Stimulated activated CD8-positive, alpha-beta memory T cell treated with anti-CD3 and anti-CD28 coated beads, Interleukin-7, amount 100 ng/mL, for 48 hours (primary cell): ENCODE measurements around the gene ASNS.

Experiments used
- DNase-seq, 2 donors: peaks; one replicate each; pipeline ENCODE4 v3.0.0-alpha.2; 2020; ENCODE audit warnings: low read depth in 1 of 2; ENCODE audit errors: extremely low read depth in 1 of 2

The ASNS gene

DNA sequence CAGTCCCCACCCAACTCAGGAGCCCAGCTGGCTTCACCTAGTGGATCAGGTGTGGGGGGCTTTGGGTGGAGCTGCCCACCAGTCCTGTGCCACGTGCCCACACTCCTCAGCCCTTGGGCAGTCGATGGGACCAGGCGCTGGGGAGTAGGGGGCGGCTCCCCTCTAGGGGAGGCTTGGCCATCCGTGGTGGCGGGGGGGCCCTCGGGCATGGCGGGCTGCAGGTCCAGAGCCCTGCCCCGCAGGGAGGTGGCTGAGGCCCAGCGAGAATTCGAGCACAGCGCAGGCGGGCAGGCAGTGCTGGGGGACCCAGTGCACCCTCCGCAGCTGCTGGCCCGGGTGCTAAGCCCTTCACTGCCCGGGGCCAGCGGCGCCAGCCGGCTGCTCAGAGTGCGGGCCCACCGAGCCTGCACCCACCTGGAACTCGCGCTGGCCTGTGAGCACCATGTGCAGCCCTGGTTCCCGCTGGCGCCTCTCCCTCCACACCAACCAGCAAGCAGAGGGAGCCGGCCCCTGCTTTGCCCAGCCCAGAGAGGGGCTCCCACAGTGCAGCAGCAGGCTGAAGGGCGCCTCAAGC is 29.3 kb downstream of the ASNS start:
- DNase-seq = no peak

GRCh38 chr7:97842006-97842405 is 30.2 kb downstream of the ASNS start:
- DNase-seq = no peak

DNA sequence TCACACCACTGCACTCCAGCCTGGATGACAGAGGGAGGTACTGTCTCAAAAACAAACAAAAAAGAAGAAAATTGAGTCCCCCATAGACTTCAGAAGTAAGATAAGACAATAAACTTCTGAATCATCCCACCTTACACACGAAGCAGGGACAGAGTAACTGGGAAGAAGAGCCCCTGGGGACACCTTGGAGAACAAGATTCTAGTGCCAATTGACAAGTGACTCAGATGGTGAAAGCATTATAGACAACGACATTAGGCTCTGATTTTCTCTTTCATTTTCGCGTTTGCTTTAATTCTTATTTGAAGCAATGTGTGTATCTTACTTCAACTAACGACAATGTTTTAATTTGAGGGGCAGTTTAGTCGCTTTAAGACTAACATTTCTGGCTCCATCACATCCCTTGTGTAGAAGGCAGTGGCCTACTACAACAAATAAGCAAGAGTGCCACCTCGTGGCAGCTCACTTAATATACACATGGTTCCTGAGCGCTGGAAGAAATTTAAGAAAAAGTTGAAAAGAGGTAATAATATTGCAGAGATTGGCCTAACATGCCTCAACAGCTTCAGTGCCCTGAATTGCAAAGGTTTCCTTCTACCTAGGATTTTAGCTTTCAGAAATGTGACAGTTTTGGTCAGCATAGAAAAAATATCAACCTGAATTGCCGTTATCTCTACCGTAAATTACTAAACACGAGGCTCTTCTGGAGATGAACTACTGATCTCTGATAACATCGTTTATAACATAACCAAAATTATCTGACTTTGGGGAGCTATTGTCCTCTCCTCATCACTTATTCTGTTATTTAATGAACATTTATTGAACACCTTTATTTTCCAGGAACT is 36.7 kb downstream of the ASNS start:
- DNase-seq = peak; percentile 2 to 21

GRCh38 chr7:97819161-97819560 is 53.0 kb downstream of the ASNS start:
- no peak for DNase-seq

GRCh38 chr7:97818066-97818663 is 54.0 kb downstream of the ASNS start:
- no peak for DNase-seq
